ENCODE measurements around the gene S100A9. TPM values are rescaled to one million over a fixed set of nuclear protein-coding genes. Genes with fewer than 3 reads are reported as not detected.

The S100A9 gene
- total RNA-seq, 2 experiments from 2014 or later = not detected

- ATAC-seq (no peak), DNase-seq (no peak)
- H3K27ac Mint-ChIP-seq = no peak overlapping the region
- POLR2A ChIA-PET = interaction anchor here (0.6 kb wide), 1 partner anchor 19 kb away, joined by 3 read pairs; the partner anchor contains the start of gene S100A12
- no peak overlapping the region for H3K4me3 Mint-ChIP-seq
- no peaks in the 10 kb centered on the region for H3K36me3 Mint-ChIP-seq (ENCODE audit: low read depth)
- H3K4me1 Mint-ChIP-seq (ENCODE audit: low read depth) = no peaks in the 10 kb centered on the region
- H3K27me3 Mint-ChIP-seq (ENCODE audit: low read depth) = peaks cover 8% of the 10 kb centered on the region
- CTCF ChIA-PET = no interaction called here
- H3K9me3 Mint-ChIP-seq (ENCODE audit: insufficient read depth) = no peaks in the 10 kb centered on the region
Observed at GRCh38 chr1:153394391-153394790, 36.7 kb downstream of the S100A9 start.

GRCh38 chr1:153395136-153395685 is 37.6 kb downstream of the S100A9 start:
- no peak overlapping the region for H3K27ac Mint-ChIP-seq
- CTCF ChIA-PET = interaction anchor here (0.7 kb wide), 1 partner anchor 43 kb away, joined by 3 read pairs; no protein-coding TSS in a partner anchor
- H3K27me3 Mint-ChIP-seq (ENCODE audit: low read depth) = peaks cover 5% of the 10 kb centered on the region
- ATAC-seq = no peak
- POLR2A ChIA-PET = no interaction called here
- H3K4me3 Mint-ChIP-seq = no peak overlapping the region
- no peaks in the 10 kb centered on the region for H3K36me3 Mint-ChIP-seq (ENCODE audit: low read depth)
- H3K4me1 Mint-ChIP-seq (ENCODE audit: low read depth) = no peaks in the 10 kb centered on the region
- no peaks in the 10 kb centered on the region for H3K9me3 Mint-ChIP-seq (ENCODE audit: insufficient read depth)
- no peak for DNase-seq

- Mint-ChIP-seq H3K27me3 (ENCODE audit: low read depth) (peaks cover 5% of the 10 kb centered on the region), H3K36me3 (ENCODE audit: low read depth) (no peaks in the 10 kb centered on the region), H3K4me3 (no peak overlapping the region), H3K4me1 (ENCODE audit: low read depth) (no peaks in the 10 kb centered on the region), H3K27ac (no peak overlapping the region), H3K9me3 (ENCODE audit: insufficient read depth) (no peaks in the 10 kb centered on the region)
- CTCF ChIA-PET = interaction anchor here (0.7 kb wide), 1 partner anchor 44 kb away, joined by 3 read pairs; no protein-coding TSS in a partner anchor
- ATAC-seq (no peak), DNase-seq (no peak)
- POLR2A ChIA-PET = no interaction called here
Observed at GRCh38 chr1:153395776-153396175, 38.1 kb downstream of the S100A9 start.

- ATAC-seq (no peak), DNase-seq (no peak)
- Mint-ChIP-seq H3K36me3 (ENCODE audit: low read depth) (no peaks in the 10 kb centered on the region), H3K4me1 (ENCODE audit: low read depth) (no peaks in the 10 kb centered on the region), H3K27me3 (ENCODE audit: low read depth) (peaks cover 3% of the 10 kb centered on the region), H3K4me3 (no peak overlapping the region), H3K27ac (no peak overlapping the region), H3K9me3 (ENCODE audit: insufficient read depth) (no peaks in the 10 kb centered on the region)
- CTCF ChIA-PET = no interaction called here
- POLR2A ChIA-PET = no interaction called here
Observed at GRCh38 chr1:153396461-153396860, 38.8 kb downstream of the S100A9 start.

- no peak for ATAC-seq
- no peaks in the 10 kb centered on the region for H3K4me1 Mint-ChIP-seq (ENCODE audit: low read depth)
- POLR2A ChIA-PET = no interaction called here
- H3K27ac Mint-ChIP-seq = no peak overlapping the region
- no peaks in the 10 kb centered on the region for H3K9me3 Mint-ChIP-seq (ENCODE audit: insufficient read depth)
- no peak overlapping the region for H3K4me3 Mint-ChIP-seq
- H3K36me3 Mint-ChIP-seq (ENCODE audit: low read depth) = no peaks in the 10 kb centered on the region
- CTCF ChIA-PET = no interaction called here
- H3K27me3 Mint-ChIP-seq (ENCODE audit: low read depth) = peaks cover 2% of the 10 kb centered on the region
- DNase-seq = no peak
Observed at GRCh38 chr1:153397051-153397923, 39.6 kb downstream of the S100A9 start.

GRCh38 chr1:153397924-153398651 is 40.4 kb downstream of the S100A9 start:
- ATAC-seq (no peak), DNase-seq (no peak)
- Mint-ChIP-seq H3K9me3 (ENCODE audit: insufficient read depth) (no peaks in the 10 kb centered on the region), H3K4me3 (no peak overlapping the region), H3K36me3 (ENCODE audit: low read depth) (no peaks in the 10 kb centered on the region), H3K4me1 (ENCODE audit: low read depth) (no peaks in the 10 kb centered on the region), H3K27ac (no peak overlapping the region), H3K27me3 (ENCODE audit: low read depth) (peaks cover under 1% of the 10 kb centered on the region)
- ChIA-PET CTCF (no interaction called here), POLR2A (no interaction called here)

GRCh38 chr1:153399401-153400055 is 41.9 kb downstream of the S100A9 start:
- Mint-ChIP-seq H3K9me3 (ENCODE audit: insufficient read depth) (no peaks in the 10 kb centered on the region), H3K36me3 (ENCODE audit: low read depth) (no peaks in the 10 kb centered on the region), H3K27me3 (ENCODE audit: low read depth) (peaks cover 3% of the 10 kb centered on the region), H3K27ac (no peak overlapping the region), H3K4me1 (ENCODE audit: low read depth) (no peaks in the 10 kb centered on the region), H3K4me3 (no peak overlapping the region)
- POLR2A ChIA-PET = no interaction called here
- ATAC-seq (no peak), DNase-seq (no peak)
- CTCF ChIA-PET = interaction anchor here (0.8 kb wide), 1 partner anchor 47 kb away, joined by 3 read pairs; no protein-coding TSS in a partner anchor

GRCh38 chr1:153400244-153400643 is 42.6 kb downstream of the S100A9 start:
- H3K27ac Mint-ChIP-seq = no peak overlapping the region
- H3K36me3 Mint-ChIP-seq (ENCODE audit: low read depth) = no peaks in the 10 kb centered on the region
- no peak for ATAC-seq
- no peaks in the 10 kb centered on the region for H3K4me1 Mint-ChIP-seq (ENCODE audit: low read depth)
- DNase-seq = no peak
- peaks cover 3% of the 10 kb centered on the region for H3K27me3 Mint-ChIP-seq (ENCODE audit: low read depth)
- CTCF ChIA-PET = interaction anchor here (0.8 to 0.9 kb wide), 2 partner anchors 45 to 48 kb away, joined by 3 to 4 read pairs; no protein-coding TSS in a partner anchor
- no peaks in the 10 kb centered on the region for H3K9me3 Mint-ChIP-seq (ENCODE audit: insufficient read depth)
- POLR2A ChIA-PET = no interaction called here
- no peak overlapping the region for H3K4me3 Mint-ChIP-seq

GRCh38 chr1:153401461-153401860 is 43.8 kb downstream of the S100A9 start:
- H3K4me1 Mint-ChIP-seq (ENCODE audit: low read depth) = no peaks in the 10 kb centered on the region
- POLR2A ChIA-PET = no interaction called here
- no peaks in the 10 kb centered on the region for H3K36me3 Mint-ChIP-seq (ENCODE audit: low read depth)
- no peak overlapping the region for H3K4me3 Mint-ChIP-seq
- no peak for ATAC-seq
- CTCF ChIA-PET = interaction anchor here (4.2 kb wide), 1 partner anchor 47 kb away, joined by 26 read pairs; no protein-coding TSS in a partner anchor
- no peaks in the 10 kb centered on the region for H3K9me3 Mint-ChIP-seq (ENCODE audit: insufficient read depth)
- H3K27me3 Mint-ChIP-seq (ENCODE audit: low read depth) = peaks cover 3% of the 10 kb centered on the region
- H3K27ac Mint-ChIP-seq = no peak overlapping the region
- DNase-seq = no peak

GRCh38 chr1:153402226-153402625 is 44.6 kb downstream of the S100A9 start:
- CTCF ChIA-PET = interaction anchor here (4.2 kb wide), 1 partner anchor 48 kb away, joined by 26 read pairs; no protein-coding TSS in a partner anchor
- ATAC-seq = no peak

GRCh38 chr1:153403421-153404085 is 45.9 kb downstream of the S100A9 start:
- ATAC-seq = no peak
- CTCF ChIA-PET = interaction anchor here (1.5 to 4.2 kb wide), 2 partner anchors 19 to 49 kb away, joined by 4 to 26 read pairs; no protein-coding TSS in a partner anchor

More at GRCh38 chr1:153402226-153402625, 44.6 kb downstream of the S100A9 start:
- POLR2A ChIA-PET = no interaction called here
- Mint-ChIP-seq H3K9me3 (ENCODE audit: insufficient read depth) (no peaks in the 10 kb centered on the region), H3K36me3 (ENCODE audit: low read depth) (no peaks in the 10 kb centered on the region), H3K27me3 (ENCODE audit: low read depth) (peaks cover 3% of the 10 kb centered on the region), H3K4me1 (ENCODE audit: low read depth) (peaks cover 3% of the 10 kb centered on the region), H3K27ac (no peak overlapping the region), H3K4me3 (no peak overlapping the region)
- DNase-seq = no peak

More at GRCh38 chr1:153403421-153404085, 45.9 kb downstream of the S100A9 start:
- Mint-ChIP-seq H3K27me3 (ENCODE audit: low read depth) (peaks cover 8% of the 10 kb centered on the region), H3K4me1 (ENCODE audit: low read depth) (peaks cover 5% of the 10 kb centered on the region), H3K9me3 (ENCODE audit: insufficient read depth) (no peaks in the 10 kb centered on the region), H3K4me3 (no peak overlapping the region), H3K27ac (no peak overlapping the region), H3K36me3 (ENCODE audit: low read depth) (no peaks in the 10 kb centered on the region)
- DNase-seq = no peak
- POLR2A ChIA-PET = no interaction called here

All from activated CD8-positive, alpha-beta T cell treated with anti-CD3 and anti-CD28 coated beads, Interleukin-2, amount 10 ng/mL, durations not matched to agents 7 days and 5 days (primary cell).